H1 (cell line): ENCODE data around the gene TRAF3. TPM values are rescaled to one million over a fixed set of nuclear protein-coding genes. Genes with fewer than 3 reads are reported as not detected.

ENCODE experiments used
- GTF2F1 ChIP-seq: IDR thresholded peaks from 2 replicates; pipeline ENCODE4 v1.6.1; 2012; ENCODE audit warnings: low read depth, low read length, improper control_type of control experiment, borderline replicate concordance
- MAX ChIP-seq: IDR thresholded peaks from 2 replicates; pipeline ENCODE4 v1.6.1; 2012; ENCODE audit warnings: inconsistent platforms
- polyA plus RNA-seq, 7 experiments: library from polyadenylated mRNA; depleted of rRNA in 3 of 7; stranded (reverse) in 5 of 7; unstranded in 2 of 7; fragments of >200 nt in 5 of 7; fragments of 200-250 nt in 2 of 7; gene quantifications; 1 replicate in 5 of 7; 2 replicates in 1 of 7; 4 replicates in 1 of 7; pipeline versions ENCODE4 v1.2.1 to v1.2.3, GENCODE V29; 2011 to 2013; ENCODE audit warnings: missing spikeins in 2 of 7, mixed read lengths in 2 of 7
- total RNA-seq: library from RNA; stranded (reverse); fragmentation: NEBNext Ultra II Directional; extraction: Animal tissue kit (Norgen Biotek cat#: 25700); gene quantifications from 2 replicates; pipeline ENCODE4 v1.2.1, GENCODE V29; 2021

TRAF3 gene
- total and polyA plus RNA-seq, 2 of the 8 experiments (the other 6 are each of a cell fraction or from before 2014, with no cell fraction given), result 5.8 to 12.1 TPM

GRCh38 chr14:102849526-102850379 lies 72.5 kb downstream of the TRAF3 start (continued):
- TF ChIP-seq MAX (no peak), GTF2F1 (no peak)
